HEK293T (cell line): ENCODE measurements around the gene ASTL.

Experiments
- CTCF ChIA-PET: fragments of 350-600 bp; formaldehyde crosslinking; extraction: SDS; loops from one replicate; lab custom pipeline; 2021; ENCODE audit warnings: antibody characterized with exemption, inconsistent platforms; lab: Yijun Ruan, JAX
- POLR2A ChIA-PET: fragments of 350-600 bp; formaldehyde crosslinking; extraction: SDS; loops from one replicate; lab custom pipeline; 2020; ENCODE audit warnings: antibody characterized with exemption, inconsistent platforms; lab: Yijun Ruan, JAX
- DNase-seq: peaks from one replicate; pipeline ENCODE4 v3.0.0; 2012; ENCODE audit warnings: mixed read lengths; ENCODE audit errors: extremely low spot score
- ARNT ChIP-seq: fragments of 450-650 bp; IDR thresholded peaks from 2 replicates; pipeline ENCODE4 v1.6.1; 2017; ENCODE audit warnings: mild to moderate bottlenecking
- BHLHE40 ChIP-seq: fragments of 450-650 bp; IDR thresholded peaks from 2 replicates; pipeline ENCODE4 v1.6.1; 2016; ENCODE audit warnings: mild to moderate bottlenecking, moderate library complexity, borderline replicate concordance
- CTBP1 ChIP-seq: fragments of 450-650 bp; IDR thresholded peaks from 2 replicates; pipeline ENCODE4 v1.6.1; 2016; ENCODE audit warnings: borderline replicate concordance
- ELF4 ChIP-seq: fragments of 450-650 bp; IDR thresholded peaks from 2 replicates; pipeline ENCODE4 v1.6.1; 2017; ENCODE audit warnings: antibody characterized with exemption
- FOXA1 ChIP-seq: fragments of 450-650 bp; IDR thresholded peaks from 2 replicates; pipeline ENCODE4 v1.6.1; 2016; ENCODE audit warnings: mild to moderate bottlenecking
- FOXK2 ChIP-seq: fragments of 450-650 bp; IDR thresholded peaks from 2 replicates; pipeline ENCODE4 v1.6.1; 2016; ENCODE audit warnings: mild to moderate bottlenecking
- FOXM1 ChIP-seq: fragments of 450-650 bp; IDR thresholded peaks from 2 replicates; pipeline ENCODE4 v1.6.1; 2017; ENCODE audit warnings: mild to moderate bottlenecking, borderline replicate concordance
- HDGF ChIP-seq: fragments of 450-650 bp; IDR thresholded peaks from 2 replicates; pipeline ENCODE4 v1.6.1; 2017; ENCODE audit warnings: antibody characterized with exemption, borderline replicate concordance
- L3MBTL2 ChIP-seq: fragments of 450-650 bp; conservative IDR thresholded peaks from 2 replicates; pipeline ENCODE4 v1.6.1; 2016; ENCODE audit warnings: mild to moderate bottlenecking
- LEF1 ChIP-seq: fragments of 450-650 bp; IDR thresholded peaks from 2 replicates; pipeline ENCODE4 v1.6.1; 2017; ENCODE audit warnings: mild to moderate bottlenecking, borderline replicate concordance
- NFRKB ChIP-seq: fragments of 450-650 bp; IDR thresholded peaks from 2 replicates; pipeline ENCODE4 v1.6.1; 2016; ENCODE audit warnings: mild to moderate bottlenecking, moderate library complexity
- SP1 ChIP-seq: fragments of 450-650 bp; IDR thresholded peaks from 2 replicates; pipeline ENCODE4 v1.6.1; 2017
- SUZ12 ChIP-seq: fragments of 450-650 bp; IDR thresholded peaks from 2 replicates; pipeline ENCODE4 v1.6.1; 2016; ENCODE audit warnings: mild to moderate bottlenecking
- TARDBP ChIP-seq: fragments of 450-650 bp; IDR thresholded peaks from 2 replicates; pipeline ENCODE4 v1.6.1; 2016
- ZNF384 ChIP-seq: fragments of 450-650 bp; IDR thresholded peaks from 2 replicates; pipeline ENCODE4 v1.6.1; 2016
- TF ChIP-seq, protein P1 (sequence below): fragments of 450-650 bp; IDR thresholded peaks from 2 replicates; pipeline ENCODE4 v1.6.1; 2016

ASTL gene

DNA sequence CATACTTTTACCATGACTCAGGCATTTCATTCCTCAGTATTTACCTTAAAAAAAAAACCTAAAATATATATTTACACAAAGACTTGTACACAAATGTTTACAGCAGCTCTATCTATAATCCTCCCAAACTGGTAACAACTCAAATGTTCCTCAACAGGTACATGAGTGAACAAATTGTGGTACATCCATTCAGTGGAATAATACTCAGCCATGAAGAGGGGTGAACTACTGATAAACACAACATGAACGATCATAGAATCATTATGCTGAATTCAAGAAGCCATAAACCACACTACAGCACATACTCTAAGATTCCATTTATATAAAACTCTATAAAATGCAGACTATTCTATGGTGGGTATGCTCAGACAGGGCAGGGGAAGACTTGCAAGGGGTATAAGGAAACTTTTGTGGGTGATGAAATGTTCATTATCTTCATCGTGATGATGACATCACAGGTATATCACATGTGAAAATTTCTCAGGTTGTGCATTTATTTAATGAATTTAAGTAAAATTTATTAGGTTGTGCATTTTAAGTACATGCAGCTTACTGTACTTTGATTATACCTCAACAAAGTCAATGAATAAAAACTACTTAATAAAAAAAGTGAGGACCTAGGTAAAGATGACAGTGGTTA lies 31.7 kb upstream of the ASTL start:
- ChIA-PET CTCF (no interaction called here), POLR2A (no interaction called here)
- no peak for DNase-seq
- no peak for TF ChIP-seq ARNT
- TF ChIP-seq SUZ12 = no peak
- TF ChIP-seq BHLHE40 = no peak

DNA sequence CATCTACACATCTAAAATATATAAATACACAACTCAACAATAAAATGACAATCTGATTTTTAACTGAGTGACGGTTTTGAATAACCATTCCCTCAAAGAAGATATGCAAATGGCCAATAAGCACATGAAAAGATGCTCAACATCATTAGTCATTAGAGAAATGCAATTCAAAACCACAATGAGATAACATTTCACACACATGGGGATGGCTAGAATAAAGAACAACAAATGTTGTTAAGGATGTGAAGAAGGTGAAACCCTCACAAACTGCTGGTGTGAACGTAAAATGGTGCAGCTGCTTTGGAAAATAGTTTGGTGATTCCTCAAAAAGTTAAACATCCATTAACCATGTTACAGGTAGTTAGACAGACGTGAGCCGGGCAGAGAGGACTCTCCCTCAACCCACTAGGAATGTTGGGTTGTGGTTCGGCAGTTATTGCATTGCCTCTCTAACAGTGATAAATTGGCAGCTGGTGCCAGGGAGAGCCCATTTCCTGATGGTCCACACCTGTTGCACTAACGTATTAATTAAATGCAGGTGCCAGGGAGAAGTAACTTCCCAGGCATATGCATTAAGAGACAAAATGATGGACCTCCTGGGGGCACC lies 29.2 kb upstream of the ASTL start:
- ChIA-PET POLR2A (no interaction called here), CTCF (no interaction called here)
- TF ChIP-seq LEF1 (no peak), HDGF (no peak), FOXA1 (no peak), BHLHE40 (no peak), FOXM1 (no peak), SUZ12 (no peak), L3MBTL2 (no peak), NFRKB (no peak), TARDBP (no peak), ELF4 (no peak), SP1 (no peak), ARNT (no peak), ZNF384 (no peak)
- TF ChIP-seq, protein P1, sequence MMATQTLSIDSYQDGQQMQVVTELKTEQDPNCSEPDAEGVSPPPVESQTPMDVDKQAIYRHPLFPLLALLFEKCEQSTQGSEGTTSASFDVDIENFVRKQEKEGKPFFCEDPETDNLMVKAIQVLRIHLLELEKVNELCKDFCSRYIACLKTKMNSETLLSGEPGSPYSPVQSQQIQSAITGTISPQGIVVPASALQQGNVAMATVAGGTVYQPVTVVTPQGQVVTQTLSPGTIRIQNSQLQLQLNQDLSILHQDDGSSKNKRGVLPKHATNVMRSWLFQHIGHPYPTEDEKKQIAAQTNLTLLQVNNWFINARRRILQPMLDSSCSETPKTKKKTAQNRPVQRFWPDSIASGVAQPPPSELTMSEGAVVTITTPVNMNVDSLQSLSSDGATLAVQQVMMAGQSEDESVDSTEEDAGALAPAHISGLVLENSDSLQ = no peak
- no peak for DNase-seq

DNA sequence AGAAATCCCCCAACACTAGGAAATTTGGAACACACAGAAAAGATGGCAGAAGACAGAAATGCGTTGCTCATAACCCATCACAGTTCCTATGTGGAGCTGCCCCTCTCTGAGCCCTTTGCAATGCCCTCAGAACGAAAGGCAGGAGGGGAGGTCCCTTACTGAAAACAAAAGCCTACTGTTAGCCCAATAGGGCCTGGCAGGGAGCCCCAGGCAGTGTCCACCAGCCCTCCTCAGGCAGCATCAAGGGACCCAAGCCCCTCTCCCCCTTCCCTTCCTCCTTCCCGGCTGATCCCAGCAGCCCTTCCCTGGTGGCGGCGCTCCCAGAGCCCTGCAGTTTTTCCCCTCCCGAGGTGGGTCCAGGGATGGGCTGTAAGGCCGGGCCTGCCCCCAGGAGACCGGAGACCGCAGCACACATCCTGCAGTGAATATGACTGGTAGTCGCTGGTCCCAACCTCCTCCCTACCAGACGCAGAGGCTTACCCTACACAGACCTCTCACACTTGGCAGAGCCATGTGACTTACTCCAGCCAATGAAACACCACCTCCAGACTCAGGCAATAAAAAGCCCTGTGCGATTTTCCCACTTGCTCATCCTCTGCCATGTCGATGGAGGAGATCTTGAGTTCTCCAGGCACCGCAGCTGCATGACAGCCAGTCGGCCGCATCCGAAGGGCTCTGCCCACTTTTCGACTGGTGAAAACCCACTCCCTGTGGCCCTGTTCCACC lies 26.3 kb upstream of the ASTL start:
- no peak for TF ChIP-seq FOXA1
- TF ChIP-seq TARDBP = no peak
- no peak for TF ChIP-seq FOXK2
- no peak for TF ChIP-seq SUZ12
- TF ChIP-seq ARNT = no peak
- TF ChIP-seq FOXM1 = no peak
- TF ChIP-seq LEF1 = no peak
- TF ChIP-seq HDGF = no peak
- TF ChIP-seq NFRKB = no peak
- no peak for TF ChIP-seq ELF4
- no peak for TF ChIP-seq CTBP1
- TF ChIP-seq, protein P1 = no peak
- TF ChIP-seq L3MBTL2 = no peak
- TF ChIP-seq SP1 = no peak
- no peak for TF ChIP-seq BHLHE40
- no peak for TF ChIP-seq ZNF384
- DNase-seq = no peak
- POLR2A ChIA-PET = no interaction called here
- CTCF ChIA-PET = no interaction called here

DNA sequence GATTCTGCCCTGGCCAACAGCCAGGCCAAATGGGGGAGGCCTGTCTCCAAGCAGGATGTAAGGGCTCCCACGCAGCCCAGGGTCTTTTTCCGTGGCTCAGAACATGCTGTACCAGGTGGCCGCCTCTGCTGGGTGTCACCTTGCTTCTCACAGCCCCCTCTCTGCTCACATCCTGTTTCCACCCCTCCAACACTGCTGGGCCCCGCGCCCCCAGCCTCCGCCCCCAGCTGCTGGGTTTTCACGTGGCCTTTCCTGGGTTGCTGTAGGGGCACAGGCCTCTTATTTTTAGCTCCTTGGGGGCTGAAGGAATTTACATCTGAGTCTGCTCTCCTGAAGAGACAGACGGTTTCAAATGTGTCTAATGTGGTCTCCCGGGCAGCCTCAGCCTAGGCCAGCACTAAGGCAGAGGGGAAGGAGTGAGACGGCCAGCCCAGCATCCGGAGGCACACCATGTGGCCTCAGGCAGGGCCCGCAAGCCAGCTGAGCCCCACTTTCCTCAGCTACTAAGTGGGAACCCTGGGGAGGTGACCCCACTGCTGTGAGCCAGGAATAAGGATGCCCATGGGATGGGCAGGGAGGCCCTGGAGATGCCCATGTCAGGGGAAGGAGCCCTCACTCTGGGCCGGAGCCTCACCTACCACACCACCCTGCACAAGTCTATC lies 25.6 kb upstream of the ASTL start:
- POLR2A ChIA-PET = no interaction called here

DNA sequence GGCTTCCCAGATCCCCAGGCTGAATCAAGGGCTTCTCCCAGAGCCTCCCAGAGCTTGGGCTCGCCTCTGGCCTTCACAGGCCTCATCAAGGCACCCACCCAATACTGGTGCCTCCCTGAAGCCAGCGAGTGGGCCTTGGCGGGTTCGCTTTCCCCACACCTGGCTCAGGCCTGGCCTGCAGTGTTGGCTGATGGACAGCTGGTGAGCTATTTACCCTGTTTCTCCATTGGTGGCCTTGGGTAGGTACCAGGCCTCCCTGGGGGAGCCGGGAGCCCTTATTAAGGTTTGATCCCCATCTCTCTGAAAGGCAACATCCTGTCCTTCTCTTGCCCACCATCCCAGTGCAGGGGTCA lies 25.1 kb upstream of the ASTL start:
- TF ChIP-seq ELF4 = no peak
- TF ChIP-seq NFRKB = no peak
- TF ChIP-seq LEF1 = no peak
- TF ChIP-seq CTBP1 = no peak
- TF ChIP-seq SUZ12 = no peak
- TF ChIP-seq TARDBP = no peak
- TF ChIP-seq FOXK2 = no peak
- no peak for TF ChIP-seq HDGF
- TF ChIP-seq BHLHE40 = no peak
- no peak for TF ChIP-seq L3MBTL2
- TF ChIP-seq, protein P1 = no peak
- no peak for TF ChIP-seq ZNF384
- TF ChIP-seq ARNT = no peak
- TF ChIP-seq FOXA1 = no peak
- no peak for DNase-seq
- CTCF ChIA-PET = no interaction called here
- POLR2A ChIA-PET = no interaction called here

More for the DNA sequence above, 25.6 kb upstream of the ASTL start:
- no peak for DNase-seq
- no peak for TF ChIP-seq FOXM1
- TF ChIP-seq ARNT = no peak
- no peak for TF ChIP-seq NFRKB
- TF ChIP-seq L3MBTL2 = no peak
- TF ChIP-seq TARDBP = no peak
- no peak for TF ChIP-seq SP1
- no peak for TF ChIP-seq LEF1
- no peak for TF ChIP-seq ZNF384
- no peak for TF ChIP-seq FOXK2
- TF ChIP-seq HDGF = no peak
- TF ChIP-seq ELF4 = no peak
- TF ChIP-seq, protein P1 = no peak
- no peak for TF ChIP-seq CTBP1
- no peak for TF ChIP-seq FOXA1
- CTCF ChIA-PET = no interaction called here
